HCT116 (cell line): Measurements from ENCODE around the gene SIPA1L3. TPM values are rescaled to one million over a fixed set of nuclear protein-coding genes. Genes with fewer than 3 reads are reported as not detected.

ENCODE experiments used
- ATAC-seq: fragments of 200-7000 bp; cut with Tn5 transposase; 2 replicates; pipeline ENCODE4 v1.9.1; 2020; ENCODE audit warnings: mild to moderate bottlenecking, moderate library complexity
- BruUV-seq: library from RNA; stranded (reverse); fragments of 400-500 nt; replicated peaks from 2 replicates; lab custom pipeline; 2021; lab: Mats Ljungman, UMichigan
- CTCF ChIA-PET: fragments of 300-600 bp; sonication (Branson Sonifier 250); formaldehyde crosslinking; loops from one replicate; lab custom pipeline; 2021; ENCODE audit warnings: antibody characterized with exemption; lab: Charles Lee
- POLR2A ChIA-PET: fragments of 300-600, 350-600 bp; sonication (Branson Sonifier 250); formaldehyde crosslinking; loops from one replicate; lab custom pipeline; 2021; ENCODE audit warnings: antibody characterized with exemption; lab: Charles Lee
- RAD21 ChIA-PET, 2 experiments: fragments of 300-600 bp; sonication (Branson Sonifier 250); formaldehyde crosslinking; loops; one replicate each; lab custom pipeline; 2023; ENCODE audit warnings: low total read pairs in 2 of 2; ENCODE audit not compliant: uncharacterized antibody in 2 of 2, unreplicated experiment in 2 of 2, low non-redundant PET in 1 of 2; lab: Charles Lee
- DNase-seq: peaks from one replicate; pipeline ENCODE4 v3.0.0-alpha.2; 2010; ENCODE audit warnings: low read depth, low spot score
- H2AFZ ChIP-seq: fragments of 200-600 bp; shearing (Covaris generic), sonication (generic); 2 replicates; pipeline ENCODE4 v1.6.1; 2017; ENCODE audit warnings: low read depth, mixed run types, mixed read lengths, antibody characterized with exemption, low read length; ENCODE audit not compliant: poor library complexity, severe bottlenecking
- H3K27ac ChIP-seq: 2 replicates; pipeline ENCODE4 v1.5.1; 2012; ENCODE audit warnings: low read depth, low read length
- H3K27me3 ChIP-seq: fragments of 200-600 bp; sonication (generic); 2 replicates; pipeline ENCODE4 v1.6.1; 2016; ENCODE audit warnings: mixed run types, low read length, mixed read lengths; ENCODE audit not compliant: insufficient read depth
- H3K36me3 ChIP-seq, 2 experiments: fragments of 200-500 bp in 1 of 2; fragments of 200-600 bp in 1 of 2; sonication (Bioruptor generic) in 1 of 2; sonication (generic) in 1 of 2; 2 replicates each; pipeline versions ENCODE4 v1.5.1 to v1.6.1; 2014 to 2016; ENCODE audit warnings: low read length in 2 of 2, inconsistent platforms in 1 of 2, mixed read lengths in 1 of 2, mixed run types in 1 of 2; ENCODE audit not compliant: insufficient read depth in 2 of 2, control insufficient read depth in 1 of 2
- H3K4me1 ChIP-seq, 2 experiments: fragments of 200-600 bp in 1 of 2; sonication (generic) in 1 of 2; 2 replicates each; pipeline versions ENCODE4 v1.5.1 to v1.6.1; 2012 to 2017; ENCODE audit warnings: low read length in 2 of 2, inconsistent platforms in 1 of 2, mild to moderate bottlenecking in 1 of 2, mixed read lengths in 1 of 2, mixed run types in 1 of 2, moderate library complexity in 1 of 2; ENCODE audit not compliant: insufficient read depth in 2 of 2, control insufficient read depth in 1 of 2
- H3K4me2 ChIP-seq: fragments of 200-600 bp; sonication (generic); 2 replicates; pipeline ENCODE4 v1.6.1; 2017; ENCODE audit warnings: mixed run types, low read length, mixed read lengths
- H3K4me3 ChIP-seq, 2 experiments: fragments of 200-600 bp in 1 of 2; sonication (generic) in 1 of 2; replicated peaks in 1 of 2; 2 replicates each; pipeline ENCODE4 v1.5.1; 2011 to 2016; ENCODE audit warnings: low read length in 2 of 2, control low read depth in 1 of 2, low read depth in 1 of 2, mild to moderate bottlenecking in 1 of 2, mixed read lengths in 1 of 2, mixed run types in 1 of 2
- H3K79me2 ChIP-seq: fragments of 200-600 bp; sonication (generic); 2 replicates; pipeline ENCODE4 v1.6.1; 2017; ENCODE audit warnings: mild to moderate bottlenecking, mixed run types, low read length, moderate library complexity, mixed read lengths; ENCODE audit not compliant: insufficient read depth
- H3K9ac ChIP-seq: fragments of 200-600 bp; sonication (generic); 2 replicates; pipeline ENCODE4 v1.6.1; 2016; ENCODE audit warnings: low read length, mixed read lengths
- H3K9me2 ChIP-seq: fragments of 200-600 bp; sonication (generic), shearing (Covaris generic); 2 replicates; pipeline ENCODE4 v1.6.1; 2017; ENCODE audit warnings: mixed run types, mild to moderate bottlenecking, moderate library complexity; ENCODE audit not compliant: insufficient read depth
- H3K9me3 ChIP-seq, 2 experiments: fragments of 200-500 bp in 1 of 2; fragments of 200-600 bp in 1 of 2; sonication (Bioruptor generic) in 1 of 2; sonication (generic) in 1 of 2; 2 replicates each; pipeline ENCODE4 v1.6.1; 2014 to 2017; ENCODE audit warnings: low read length in 2 of 2, mixed read lengths in 2 of 2, inconsistent platforms in 1 of 2, low read depth in 1 of 2, mild to moderate bottlenecking in 1 of 2, mixed run types in 1 of 2, moderate library complexity in 1 of 2; ENCODE audit not compliant: control insufficient read depth in 1 of 2, insufficient read depth in 1 of 2
- H4K20me1 ChIP-seq: fragments of 200-600 bp; sonication (generic), shearing (Covaris generic); 2 replicates; pipeline ENCODE4 v1.6.1; 2017; ENCODE audit warnings: mixed run types, mild to moderate bottlenecking, moderate library complexity; ENCODE audit not compliant: insufficient read depth
- ATF3 ChIP-seq: IDR thresholded peaks from 2 replicates; pipeline ENCODE4 v1.6.1; 2012
- CEBPB ChIP-seq: IDR thresholded peaks from 2 replicates; pipeline ENCODE4 v1.6.1; 2012; ENCODE audit warnings: low read depth
- ELF1 ChIP-seq: IDR thresholded peaks from 2 replicates; pipeline ENCODE4 v1.6.1; 2012; ENCODE audit warnings: low read depth, borderline replicate concordance
- EZH2 ChIP-seq: fragments of 200-600 bp; sonication (generic); IDR thresholded peaks from 2 replicates; pipeline ENCODE4 v1.6.1; 2017; ENCODE audit warnings: antibody characterized with exemption, mixed run types
- EZH2phosphoT487 ChIP-seq: fragments of 200-600 bp; IDR thresholded peaks from 2 replicates; pipeline ENCODE4 v1.6.1; 2018; ENCODE audit warnings: antibody characterized with exemption, borderline replicate concordance
- JUND ChIP-seq: IDR thresholded peaks from 2 replicates; pipeline ENCODE4 v1.6.1; 2012
- MAX ChIP-seq: IDR thresholded peaks from 2 replicates; pipeline ENCODE4 v1.6.1; 2012
- POLR2A ChIP-seq: IDR thresholded peaks from 2 replicates; pipeline ENCODE4 v1.7.0; 2011; ENCODE audit warnings: borderline replicate concordance; ENCODE audit not compliant: insufficient read depth, insufficient read length; ENCODE audit errors: extremely low read depth
- SP1 ChIP-seq: IDR thresholded peaks from 2 replicates; pipeline ENCODE4 v1.6.1; 2012; ENCODE audit warnings: low read depth
- SRF ChIP-seq: IDR thresholded peaks from 2 replicates; pipeline ENCODE4 v1.6.1; 2012; ENCODE audit warnings: low read depth
- TCF7L2 ChIP-seq: IDR thresholded peaks from 2 replicates; pipeline ENCODE4 v1.7.0; 2011; ENCODE audit warnings: borderline replicate concordance, inconsistent platforms; ENCODE audit not compliant: insufficient read depth, insufficient read length; ENCODE audit errors: extremely low read depth
- ZBTB33 ChIP-seq: IDR thresholded peaks from 2 replicates; pipeline ENCODE4 v1.6.1; 2011; ENCODE audit warnings: mild to moderate bottlenecking, low read length, moderate library complexity; ENCODE audit not compliant: insufficient replicate concordance; ENCODE audit errors: extremely low read depth
- ZFX ChIP-seq: fragments of 450-650 bp; IDR thresholded peaks from 2 replicates; pipeline ENCODE4 v1.6.1; 2017
- intact Hi-C: fragments of 100-400 bp; cut with micrococcal nuclease; formaldehyde crosslinking; loops from 2 replicates; pipeline ENCODE4 v1.10.0; 2022
- total RNA-seq: library from RNA; stranded (reverse); gene quantifications from one replicate; pipeline ENCODE4 v1.2.1, GENCODE V29; 2021; ENCODE audit not compliant: unreplicated experiment

Gene SIPA1L3
- total RNA-seq, 1 experiment from 2014 or later, result 41.8 TPM

- ATAC-seq (no peak), DNase-seq (no peak)
- CTCF ChIA-PET, result no interaction called here
- RAD21 ChIA-PET, result no interaction called here
- Histone ChIP-seq H2AFZ (no peak overlapping the region), H3K9me3 (no peaks in the 10 kb centered on the region), H3K79me2 (peaks cover 73% of the 10 kb centered on the region), H3K36me3 (no peaks in the 10 kb centered on the region), H4K20me1 (no peaks in the 10 kb centered on the region; the same call in 1 of the 2 replicates), H3K4me3 (no peak overlapping the region), H3K9ac (no peak overlapping the region), H3K27ac (no peak overlapping the region), H3K27me3 (no peaks in the 10 kb centered on the region), H3K9me2 (no peaks in the 10 kb centered on the region), H3K4me1 (peaks cover 0 to 8% of the 10 kb centered on the region in 2 experiments; a peak in 1 of 4 replicates), H3K4me2 (no peak overlapping the region)
- no peak for TF ChIP-seq SRF
- TF ChIP-seq JUND, result no peak
- BruUV-seq, result no TSS peak
- POLR2A ChIA-PET, result no interaction called here
- intact Hi-C loops, result no loop called here
These were observed 49.0 kb downstream of the SIPA1L3 start for GRCh38 chr19:37955986-37956385.

GRCh38 chr19:37957176-37957575 is 50.2 kb downstream of the SIPA1L3 start:
- Histone ChIP-seq H3K4me3 (no peak overlapping the region), H3K27me3 (no peaks in the 10 kb centered on the region), H2AFZ (no peak overlapping the region), H4K20me1 (no peaks in the 10 kb centered on the region; the same call in 1 of the 2 replicates), H3K4me1 (peaks cover 0 to 8% of the 10 kb centered on the region in 2 experiments; a peak in 1 of 4 replicates), H3K9ac (no peak overlapping the region), H3K4me2 (no peak overlapping the region), H3K79me2 (peaks cover 75% of the 10 kb centered on the region), H3K9me3 (peaks cover 0 to 6% of the 10 kb centered on the region in 2 experiments; a peak in 1 of 4 replicates), H3K36me3 (no peaks in the 10 kb centered on the region), H3K27ac (no peak overlapping the region), H3K9me2 (no peaks in the 10 kb centered on the region)
- ChIA-PET CTCF (no interaction called here), RAD21 (no interaction called here), POLR2A (no interaction called here)
- DNase-seq, result no peak
- intact Hi-C loops, result no loop called here
- BruUV-seq, result no TSS peak
- no peak for TF ChIP-seq ZFX
- ATAC-seq, result no peak

- Histone ChIP-seq H3K79me2 (peaks cover 76% of the 10 kb centered on the region), H3K9me3 (peaks cover 0 to 6% of the 10 kb centered on the region in 2 experiments; a peak in 1 of 4 replicates), H3K27me3 (no peaks in the 10 kb centered on the region), H3K27ac (no peak overlapping the region), H4K20me1 (no peaks in the 10 kb centered on the region; the same call in 1 of the 2 replicates), H3K36me3 (no peaks in the 10 kb centered on the region), H2AFZ (no peak overlapping the region), H3K4me1 (peaks cover 0 to 7% of the 10 kb centered on the region in 2 experiments; a peak in 1 of 4 replicates), H3K4me2 (no peak overlapping the region), H3K4me3 (no peak overlapping the region), H3K9ac (no peak overlapping the region), H3K9me2 (no peaks in the 10 kb centered on the region)
- ATAC-seq (no peak), DNase-seq (no peak)
- intact Hi-C loops, result no loop called here
- CTCF ChIA-PET, result no interaction called here
- BruUV-seq, result no TSS peak
- RAD21 ChIA-PET, result no interaction called here
- POLR2A ChIA-PET, result no interaction called here
- TF ChIP-seq EZH2 (no peak), POLR2A (no peak), ZFX (no peak), ELF1 (no peak), TCF7L2 (no peak), SP1 (no peak), ZBTB33 (no peak), EZH2phosphoT487 (no peak), ATF3 (no peak), CEBPB (no peak), MAX (no peak)
These were observed 52.7 kb downstream of the SIPA1L3 start for GRCh38 chr19:37959665-37960114.
